Skin of body (tissue), 2 donors: ENCODE measurements around the gene ETV2. TPM values are rescaled to one million over a fixed set of nuclear protein-coding genes. Genes with fewer than 3 reads are reported as not detected.
"Not testable (repeated sequence)": the region's sequence is repeated elsewhere in the genome, so short reads cannot be mapped to it uniquely, and the experiment has no call there.

ENCODE experiments used
- DNase-seq: peaks from one replicate; lab custom pipeline; 2025; lab: John Stamatoyannopoulos, UW
- total RNA-seq: library from RNA; depleted of rRNA; stranded (reverse); fragments of >200 nt; gene quantifications from one replicate; pipeline ENCODE4 v1.2.3, GENCODE V29; 2014

ETV2 gene
- total RNA-seq, 1 donor from 2014 or later: 0.79 TPM

- no peak for DNase-seq
Observed at GRCh38 chr19:35628264-35628564, 13.3 kb upstream of the ETV2 start.

DNA sequence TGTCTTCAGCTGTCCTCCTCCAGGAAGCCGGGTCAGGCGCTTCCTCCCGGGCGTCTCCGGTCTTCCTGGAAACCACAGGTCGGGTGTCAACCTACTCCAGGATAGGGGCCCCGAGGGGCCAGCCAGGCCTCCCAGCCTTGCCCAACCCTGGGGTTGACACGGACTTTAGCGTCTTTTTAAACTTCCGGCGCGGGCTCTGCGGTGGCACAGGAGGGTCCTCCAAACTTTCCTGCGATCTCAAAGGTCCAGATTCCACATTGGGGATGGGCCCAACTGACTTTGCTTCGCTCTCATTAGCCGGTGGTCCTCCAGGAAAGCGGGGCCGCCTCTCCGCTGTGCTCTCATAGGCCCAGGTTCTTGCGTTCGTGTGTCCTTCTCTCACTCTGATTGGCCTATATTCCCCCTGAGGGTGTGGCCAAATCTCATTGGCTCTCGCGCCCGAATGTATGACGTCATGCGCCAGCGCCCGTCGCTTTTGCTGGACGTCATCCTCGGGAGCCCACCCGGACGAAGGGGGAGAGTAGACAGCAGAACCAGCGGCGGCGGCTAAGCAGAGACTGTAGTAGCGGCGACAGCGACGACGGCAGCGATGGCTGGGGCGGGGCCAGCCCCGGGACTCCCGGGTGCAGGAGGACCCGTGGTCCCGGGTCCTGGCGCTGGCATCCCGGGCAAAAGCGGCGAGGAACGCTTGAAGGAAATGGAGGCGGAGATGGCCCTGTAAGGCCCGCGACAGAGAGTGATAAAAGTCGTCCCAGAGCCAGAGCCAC, 12.8 kb upstream of the ETV2 start, which contains the start of gene RBM42:
RBM42 (plus strand) TSS at position 472 of the 767 bp plus-strand sequence; CDS start at position 590, 118 bp downstream.
- DNase-seq: peak; percentile 100

- DNase-seq: no peak
Observed at GRCh38 chr19:35629332-35629633, 12.3 kb upstream of the ETV2 start.

GRCh38 chr19:35633727-35634440, 7.7 kb upstream of the ETV2 start:
- DNase-seq: no peak

DNA sequence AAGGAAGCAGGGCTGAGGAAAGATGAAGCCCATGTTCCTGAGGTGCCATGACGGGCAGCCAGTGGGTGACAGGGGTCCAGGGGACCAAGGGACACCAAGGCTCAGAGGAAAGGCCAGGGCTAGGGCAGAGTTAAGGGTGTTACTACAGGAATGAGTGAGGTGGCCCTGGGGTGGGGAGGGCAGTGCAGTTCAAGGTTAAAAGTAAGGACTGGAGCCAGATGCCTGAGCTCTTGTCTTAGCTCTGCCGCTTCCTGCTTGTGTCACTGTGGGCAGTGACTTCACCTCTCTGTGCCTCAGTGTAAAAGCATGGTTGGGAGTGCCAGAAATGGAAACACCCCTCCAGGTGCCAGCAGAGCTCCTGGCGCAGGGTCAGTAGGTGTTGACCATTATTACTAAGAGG, 4.9 kb upstream of the ETV2 start:
- no peak for DNase-seq

DNA sequence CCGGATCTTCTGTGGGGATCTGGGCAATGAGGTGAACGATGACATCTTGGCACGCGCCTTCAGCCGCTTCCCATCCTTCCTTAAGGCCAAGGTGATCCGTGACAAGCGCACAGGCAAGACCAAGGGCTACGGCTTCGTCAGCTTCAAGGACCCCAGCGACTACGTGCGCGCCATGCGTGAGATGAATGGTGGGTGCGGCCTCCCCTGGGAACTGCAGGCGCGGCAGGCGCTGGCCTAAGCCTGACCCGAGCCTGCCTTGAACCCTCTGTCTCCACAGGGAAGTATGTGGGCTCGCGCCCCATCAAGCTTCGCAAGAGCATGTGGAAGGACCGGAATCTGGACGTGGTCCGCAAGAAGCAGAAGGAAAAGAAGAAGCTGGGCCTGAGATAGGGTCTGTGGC, 4.4 kb upstream of the ETV2 start:
- no peak for DNase-seq

DNA sequence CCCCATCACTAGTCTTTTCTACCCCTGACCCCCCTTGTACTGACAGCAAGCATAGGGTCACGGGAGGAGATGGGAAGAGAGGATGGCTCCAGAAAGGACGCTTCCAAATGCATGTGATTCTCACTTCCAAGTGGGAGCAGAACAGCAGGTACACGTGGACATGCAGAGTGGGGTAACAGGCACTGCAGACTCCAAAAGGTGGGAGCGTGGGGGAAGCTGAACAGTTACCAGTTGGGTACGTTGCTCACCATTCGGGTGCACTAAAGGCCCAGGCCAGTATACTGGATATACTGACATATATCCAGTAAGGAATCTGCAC, 2.3 kb upstream of the ETV2 start:
- DNase-seq: no peak

DNA sequence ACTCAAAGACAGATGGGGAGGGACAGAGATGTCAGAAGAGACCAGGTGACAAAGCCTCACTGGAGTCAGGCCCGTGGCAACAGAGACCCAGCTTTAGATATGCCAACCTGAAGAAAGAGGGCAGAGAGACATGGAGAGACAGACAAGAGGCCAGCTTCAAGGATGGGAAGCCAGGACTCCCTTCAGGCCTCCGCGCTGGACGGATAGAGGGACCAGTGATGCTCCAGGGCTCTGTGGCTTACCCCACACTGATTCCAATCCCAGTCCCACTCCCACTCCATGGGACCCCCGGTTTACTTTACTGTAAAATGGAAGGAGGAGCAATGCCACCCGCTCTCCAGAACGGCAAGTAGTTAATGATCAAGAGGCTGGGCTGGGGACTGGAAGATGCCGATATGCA, 1.7 kb upstream of the ETV2 start:
- DNase-seq: no peak

DNA sequence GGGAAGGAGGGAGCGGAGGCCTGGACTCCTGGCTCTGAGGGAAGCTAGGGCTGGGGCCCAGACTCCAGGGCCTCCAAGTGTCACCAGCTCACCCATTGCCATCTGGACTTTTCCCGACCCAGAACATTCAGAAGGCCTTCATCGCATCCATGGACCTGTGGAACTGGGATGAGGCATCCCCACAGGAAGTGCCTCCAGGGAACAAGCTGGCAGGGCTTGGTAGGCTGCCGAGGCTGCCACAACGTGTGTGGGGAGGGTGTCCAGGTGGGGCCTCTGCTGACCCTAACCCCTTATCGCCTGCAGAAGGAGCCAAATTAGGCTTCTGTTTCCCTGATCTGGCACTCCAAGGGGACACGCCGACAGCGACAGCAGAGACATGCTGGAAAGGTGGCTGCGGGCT, 767 bp downstream of the ETV2 start:
- DNase-seq: no peak

DNA sequence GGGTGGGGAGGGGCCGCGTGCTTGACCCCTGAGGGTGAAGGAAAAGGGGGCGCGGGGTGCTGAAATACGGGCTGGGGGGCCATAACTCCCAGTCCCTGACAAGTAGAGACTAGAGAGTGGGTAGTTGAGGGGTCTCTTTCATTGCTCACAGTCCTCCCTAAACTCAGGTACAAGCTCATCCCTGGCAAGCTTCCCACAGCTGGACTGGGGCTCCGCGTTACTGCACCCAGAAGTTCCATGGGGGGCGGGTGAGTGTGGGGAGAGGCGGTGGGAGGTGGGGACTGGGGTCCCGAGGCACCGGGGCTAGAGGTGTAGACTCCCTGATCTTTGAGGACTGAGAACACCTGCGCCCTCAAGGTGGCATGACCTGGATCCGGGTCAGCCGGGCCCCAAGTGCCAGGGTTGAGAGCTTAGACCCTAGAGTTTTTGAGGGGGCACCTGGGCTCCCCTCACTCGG, 1.3 kb downstream of the ETV2 start:
- DNase-seq: no peak

- DNase-seq: peak; percentile 66
Observed at GRCh38 chr19:35643255-35644205, 2.0 kb downstream of the ETV2 start.

GRCh38 chr19:35644206-35644986, 2.9 kb downstream of the ETV2 start:
- peak; percentile 83 for DNase-seq

DNA sequence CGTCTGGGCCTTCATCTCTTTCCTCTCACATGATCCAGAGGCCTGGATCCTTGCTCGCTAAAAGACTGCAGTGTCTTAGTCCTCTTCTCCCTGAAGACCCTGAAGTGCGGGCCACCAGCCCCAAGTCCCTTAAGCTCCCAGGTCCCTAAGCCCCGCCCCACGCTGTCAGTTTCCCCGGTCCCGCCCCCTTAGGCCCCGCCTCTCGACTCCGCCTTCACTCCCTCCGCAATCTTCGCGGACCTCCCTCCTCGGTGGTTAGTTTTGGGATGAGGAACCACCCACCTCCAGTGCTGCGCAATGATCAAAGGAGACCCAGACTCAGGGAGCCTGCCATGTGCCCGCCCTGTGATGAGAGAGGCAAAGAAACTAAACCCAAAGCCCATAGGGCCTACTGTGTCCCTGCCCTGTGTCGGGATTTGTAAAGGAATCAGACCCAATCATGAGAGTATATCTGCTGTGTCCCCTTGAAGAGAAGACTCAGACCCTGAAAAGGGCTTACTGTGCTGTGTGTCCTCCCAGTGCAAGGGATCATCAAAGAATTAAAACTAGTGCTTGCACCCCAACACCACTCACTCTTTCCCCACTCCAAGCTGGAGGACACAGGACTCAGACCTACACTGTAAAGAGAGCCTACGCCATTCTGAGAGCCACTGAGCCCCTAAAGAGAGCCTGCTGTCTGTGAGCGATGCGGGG, 3.6 kb downstream of the ETV2 start:
- peak; percentile 29 for DNase-seq

- no peak for DNase-seq
Observed at GRCh38 chr19:35645680-35646511, 4.4 kb downstream of the ETV2 start.

- DNase-seq: peak; percentile 97
Observed at GRCh38 chr19:35648017-35648961, 6.7 kb downstream of the ETV2 start, which contains the start of gene COX6B1. TSS of gene COX6B1 (plus strand) at chr19:35648323. CDS start at chr19:35651244, 2,921 bp downstream.

GRCh38 chr19:35650581-35650980, 9.0 kb downstream of the ETV2 start:
- no peak for DNase-seq

DNA sequence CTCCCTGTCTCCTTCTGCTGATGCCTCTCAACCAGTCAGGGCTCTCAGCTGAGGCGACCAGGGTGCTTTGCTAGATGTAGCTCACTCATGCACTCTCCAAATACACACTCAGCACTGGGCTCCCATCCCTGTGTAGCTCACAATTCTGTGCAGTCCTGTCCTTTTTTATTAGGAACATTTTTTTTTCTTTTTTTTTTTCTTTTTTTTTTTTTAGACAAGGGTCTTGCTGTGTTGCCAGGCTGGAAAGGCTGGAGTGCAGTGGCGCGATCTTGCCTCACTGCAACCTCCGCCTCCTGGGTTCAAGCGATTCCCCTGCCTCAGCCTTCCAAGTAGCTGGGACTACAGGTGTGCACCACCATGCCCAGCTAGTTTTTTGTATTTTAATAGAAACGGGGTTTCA, 13.3 kb downstream of the ETV2 start:
- not testable (repeated sequence) for DNase-seq

DNA sequence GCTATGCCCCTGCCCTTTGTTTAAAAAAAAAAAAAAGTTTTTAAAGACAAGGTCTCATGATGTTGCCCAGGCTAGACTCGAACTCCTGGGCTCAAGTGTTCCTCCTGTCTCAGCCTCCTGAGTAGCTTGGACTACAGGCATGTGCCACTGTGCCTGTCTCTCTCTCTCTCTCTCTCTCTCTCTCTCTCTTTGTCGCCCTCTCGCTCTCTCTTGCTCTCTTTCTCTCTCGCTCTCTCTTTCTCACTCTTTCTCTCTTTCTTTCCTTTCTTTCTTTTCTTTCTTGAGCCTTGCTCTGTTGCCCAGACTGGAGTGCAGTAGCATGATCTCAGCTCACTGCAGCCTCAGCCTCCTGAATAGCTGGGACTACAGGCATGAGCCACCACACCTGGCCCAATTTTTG, 14.1 kb downstream of the ETV2 start:
- no peak for DNase-seq

GRCh38 chr19:35656700-35657099, 15.2 kb downstream of the ETV2 start:
- DNase-seq: no peak
